Measurements from ENCODE around the gene IL1RAPL1. TPM values are rescaled to one million over a fixed set of nuclear protein-coding genes. Genes with fewer than 3 reads are reported as not detected.

The IL1RAPL1 gene
- total RNA-seq, 1 experiment from 2014 or later, result not detected

GRCh38 chrX:28946846-28947245 lies 359.6 kb downstream of the IL1RAPL1 start:
- no peak overlapping the region for H3K9ac ChIP-seq (ENCODE audit: low read length)
- no peaks in the 10 kb centered on the region for H3K79me2 ChIP-seq (ENCODE audit: low read length)
- no peaks in the 10 kb centered on the region for H3K9me2 ChIP-seq (replicated peaks; ENCODE audit: insufficient read depth, low read length)
- DNase-seq, result no peak
- H3K4me2 ChIP-seq (ENCODE audit: low read depth, low read length, poor library complexity, severe bottlenecking), result no peak overlapping the region
- peaks cover 6% of the 10 kb centered on the region; the same call in 1 of the 2 replicates for H3K9me3 ChIP-seq (ENCODE audit: low read length)
- H3K27me3 ChIP-seq (ENCODE audit: low read length), result no peaks in the 10 kb centered on the region
- H3K27ac ChIP-seq (ENCODE audit: low read length), result no peak overlapping the region
- H4K20me1 ChIP-seq (ENCODE audit: insufficient read depth, low read depth, low read length), result no peaks in the 10 kb centered on the region
- no peak overlapping the region for H2AFZ ChIP-seq (ENCODE audit: low read length)
- no peak overlapping the region for H3K4me3 ChIP-seq (ENCODE audit: low read length)
- no peaks in the 10 kb centered on the region for H3K36me3 ChIP-seq (ENCODE audit: insufficient read depth, low read length)
- H3K4me1 ChIP-seq (ENCODE audit: low read length), result no peaks in the 10 kb centered on the region

GRCh38 chrX:28960063-28960462 lies 372.8 kb downstream of the IL1RAPL1 start:
- Histone ChIP-seq H2AFZ (ENCODE audit: low read length) (no peak overlapping the region), H3K79me2 (ENCODE audit: low read length) (no peaks in the 10 kb centered on the region), H3K36me3 (ENCODE audit: insufficient read depth, low read length) (no peaks in the 10 kb centered on the region), H3K4me3 (ENCODE audit: low read length) (no peak overlapping the region), H3K9ac (ENCODE audit: low read length) (no peak overlapping the region), H3K9me2 (replicated peaks; ENCODE audit: insufficient read depth, low read length) (no peaks in the 10 kb centered on the region), H3K9me3 (ENCODE audit: low read length) (peaks cover 29% of the 10 kb centered on the region), H3K4me1 (ENCODE audit: low read length) (no peaks in the 10 kb centered on the region), H3K27ac (ENCODE audit: low read length) (no peak overlapping the region), H3K27me3 (ENCODE audit: low read length) (no peaks in the 10 kb centered on the region), H4K20me1 (ENCODE audit: insufficient read depth, low read depth, low read length) (no peaks in the 10 kb centered on the region), H3K4me2 (ENCODE audit: low read depth, low read length, poor library complexity, severe bottlenecking) (no peak overlapping the region)
- DNase-seq, result no peak

GRCh38 chrX:28966331-28966730 lies 379.1 kb downstream of the IL1RAPL1 start:
- no peak overlapping the region for H3K27ac ChIP-seq (ENCODE audit: low read length)
- no peaks in the 10 kb centered on the region for H3K9me2 ChIP-seq (replicated peaks; ENCODE audit: insufficient read depth, low read length)
- H3K36me3 ChIP-seq (ENCODE audit: insufficient read depth, low read length), result no peaks in the 10 kb centered on the region
- no peak overlapping the region for H2AFZ ChIP-seq (ENCODE audit: low read length)
- H3K79me2 ChIP-seq (ENCODE audit: low read length), result no peaks in the 10 kb centered on the region
- H3K4me1 ChIP-seq (ENCODE audit: low read length), result no peaks in the 10 kb centered on the region
- no peaks in the 10 kb centered on the region for H4K20me1 ChIP-seq (ENCODE audit: insufficient read depth, low read depth, low read length)
- H3K9me3 ChIP-seq (ENCODE audit: low read length), result peaks cover 28% of the 10 kb centered on the region
- no peaks in the 10 kb centered on the region for H3K27me3 ChIP-seq (ENCODE audit: low read length)
- no peak overlapping the region for H3K4me3 ChIP-seq (ENCODE audit: low read length)
- H3K4me2 ChIP-seq (ENCODE audit: low read depth, low read length, poor library complexity, severe bottlenecking), result no peak overlapping the region
- DNase-seq, result no peak
- no peak overlapping the region for H3K9ac ChIP-seq (ENCODE audit: low read length)

- H3K9me2 ChIP-seq (replicated peaks; ENCODE audit: insufficient read depth, low read length), result no peaks in the 10 kb centered on the region
- H3K27me3 ChIP-seq (ENCODE audit: low read length), result no peaks in the 10 kb centered on the region
- no peaks in the 10 kb centered on the region for H3K36me3 ChIP-seq (ENCODE audit: insufficient read depth, low read length)
- H3K4me2 ChIP-seq (ENCODE audit: low read depth, low read length, poor library complexity, severe bottlenecking), result no peak overlapping the region
- DNase-seq, result no peak
- no peaks in the 10 kb centered on the region for H4K20me1 ChIP-seq (ENCODE audit: insufficient read depth, low read depth, low read length)
- no peak overlapping the region for H3K4me3 ChIP-seq (ENCODE audit: low read length)
- no peaks in the 10 kb centered on the region for H3K4me1 ChIP-seq (ENCODE audit: low read length)
- H3K9me3 ChIP-seq (ENCODE audit: low read length), result peaks cover 21% of the 10 kb centered on the region
- no peak overlapping the region for H3K9ac ChIP-seq (ENCODE audit: low read length)
- H3K79me2 ChIP-seq (ENCODE audit: low read length), result no peaks in the 10 kb centered on the region
- H3K27ac ChIP-seq (ENCODE audit: low read length), result no peak overlapping the region
- H2AFZ ChIP-seq (ENCODE audit: low read length), result no peak overlapping the region
Measured at GRCh38 chrX:28969126-28969525, 381.9 kb downstream of the IL1RAPL1 start.

GRCh38 chrX:28979877-28980276 lies 392.6 kb downstream of the IL1RAPL1 start:
- no peaks in the 10 kb centered on the region for H4K20me1 ChIP-seq (ENCODE audit: insufficient read depth, low read depth, low read length)
- H3K27ac ChIP-seq (ENCODE audit: low read length), result no peak overlapping the region
- H3K9me3 ChIP-seq (ENCODE audit: low read length), result peaks cover 13% of the 10 kb centered on the region; the same call in 1 of the 2 replicates
- no peak overlapping the region for H3K4me2 ChIP-seq (ENCODE audit: low read depth, low read length, poor library complexity, severe bottlenecking)
- H3K9me2 ChIP-seq (replicated peaks; ENCODE audit: insufficient read depth, low read length), result no peaks in the 10 kb centered on the region
- no peak overlapping the region for H3K4me3 ChIP-seq (ENCODE audit: low read length)
- H3K9ac ChIP-seq (ENCODE audit: low read length), result no peak overlapping the region
- no peak for DNase-seq
- H3K4me1 ChIP-seq (ENCODE audit: low read length), result no peaks in the 10 kb centered on the region
- H3K36me3 ChIP-seq (ENCODE audit: insufficient read depth, low read length), result no peaks in the 10 kb centered on the region
- H3K27me3 ChIP-seq (ENCODE audit: low read length), result no peaks in the 10 kb centered on the region
- H2AFZ ChIP-seq (ENCODE audit: low read length), result no peak overlapping the region
- no peaks in the 10 kb centered on the region for H3K79me2 ChIP-seq (ENCODE audit: low read length)

GRCh38 chrX:28981952-28982351 lies 394.7 kb downstream of the IL1RAPL1 start:
- no peaks in the 10 kb centered on the region for H3K79me2 ChIP-seq (ENCODE audit: low read length)
- no peaks in the 10 kb centered on the region for H3K36me3 ChIP-seq (ENCODE audit: insufficient read depth, low read length)
- no peak for DNase-seq
- H3K4me3 ChIP-seq (ENCODE audit: low read length), result no peak overlapping the region
- H2AFZ ChIP-seq (ENCODE audit: low read length), result no peak overlapping the region
- H3K4me1 ChIP-seq (ENCODE audit: low read length), result no peaks in the 10 kb centered on the region
- H3K9me2 ChIP-seq (replicated peaks; ENCODE audit: insufficient read depth, low read length), result no peaks in the 10 kb centered on the region
- H3K9ac ChIP-seq (ENCODE audit: low read length), result no peak overlapping the region
- peaks cover 10% of the 10 kb centered on the region; the same call in 1 of the 2 replicates for H3K9me3 ChIP-seq (ENCODE audit: low read length)
- no peak overlapping the region for H3K27ac ChIP-seq (ENCODE audit: low read length)
- no peaks in the 10 kb centered on the region for H3K27me3 ChIP-seq (ENCODE audit: low read length)
- no peak overlapping the region for H3K4me2 ChIP-seq (ENCODE audit: low read depth, low read length, poor library complexity, severe bottlenecking)
- H4K20me1 ChIP-seq (ENCODE audit: insufficient read depth, low read depth, low read length), result no peaks in the 10 kb centered on the region

GRCh38 chrX:28988246-28988645 lies 401.0 kb downstream of the IL1RAPL1 start:
- H3K4me3 ChIP-seq (ENCODE audit: low read length), result no peak overlapping the region
- H3K9me2 ChIP-seq (replicated peaks; ENCODE audit: insufficient read depth, low read length), result no peaks in the 10 kb centered on the region
- H3K27ac ChIP-seq (ENCODE audit: low read length), result no peak overlapping the region
- no peaks in the 10 kb centered on the region for H4K20me1 ChIP-seq (ENCODE audit: insufficient read depth, low read depth, low read length)
- no peak overlapping the region for H3K9ac ChIP-seq (ENCODE audit: low read length)
- H3K4me1 ChIP-seq (ENCODE audit: low read length), result no peaks in the 10 kb centered on the region
- H3K4me2 ChIP-seq (ENCODE audit: low read depth, low read length, poor library complexity, severe bottlenecking), result no peak overlapping the region
- no peaks in the 10 kb centered on the region for H3K79me2 ChIP-seq (ENCODE audit: low read length)
- no peak overlapping the region for H2AFZ ChIP-seq (ENCODE audit: low read length)
- no peaks in the 10 kb centered on the region for H3K36me3 ChIP-seq (ENCODE audit: insufficient read depth, low read length)
- H3K27me3 ChIP-seq (ENCODE audit: low read length), result no peaks in the 10 kb centered on the region
- H3K9me3 ChIP-seq (ENCODE audit: low read length), result peaks cover 12% of the 10 kb centered on the region; the same call in 1 of the 2 replicates
- no peak for DNase-seq

GRCh38 chrX:28997706-28998463 lies 410.6 kb downstream of the IL1RAPL1 start:
- DNase-seq, result no peak
- H3K4me2 ChIP-seq (ENCODE audit: low read depth, low read length, poor library complexity, severe bottlenecking), result no peak overlapping the region
- no peak overlapping the region for H3K4me3 ChIP-seq (ENCODE audit: low read length)

More at GRCh38 chrX:28997706-28998463, 410.6 kb downstream of the IL1RAPL1 start:
- Histone ChIP-seq H3K36me3 (ENCODE audit: insufficient read depth, low read length) (no peaks in the 10 kb centered on the region), H3K27me3 (ENCODE audit: low read length) (no peaks in the 10 kb centered on the region), H3K27ac (ENCODE audit: low read length) (no peak overlapping the region), H3K79me2 (ENCODE audit: low read length) (no peaks in the 10 kb centered on the region), H3K9me3 (ENCODE audit: low read length) (peaks cover 18% of the 10 kb centered on the region; the same call in 1 of the 2 replicates), H2AFZ (ENCODE audit: low read length) (no peak overlapping the region), H4K20me1 (ENCODE audit: insufficient read depth, low read depth, low read length) (no peaks in the 10 kb centered on the region), H3K9ac (ENCODE audit: low read length) (no peak overlapping the region), H3K9me2 (replicated peaks; ENCODE audit: insufficient read depth, low read length) (no peaks in the 10 kb centered on the region), H3K4me1 (ENCODE audit: low read length) (no peaks in the 10 kb centered on the region)

Data from Karpas-422 (cell line).